Stimulated activated CD8-positive, alpha-beta memory T cell treated with anti-CD3 and anti-CD28 coated beads, Interleukin-12 subunit alpha, Interleukin-12 subunit beta, amount 100 ng/mL, for 24 hours (primary cell): ENCODE data around the gene KDM4B.
"Not testable (repeated sequence)": the region's sequence is repeated elsewhere in the genome, so short reads cannot be mapped to it uniquely, and the experiment has no call there.

Source experiments
- DNase-seq: peaks from one replicate; pipeline ENCODE4 v3.0.0-alpha.2; 2020; ENCODE audit errors: extremely low read depth

KDM4B gene

DNA sequence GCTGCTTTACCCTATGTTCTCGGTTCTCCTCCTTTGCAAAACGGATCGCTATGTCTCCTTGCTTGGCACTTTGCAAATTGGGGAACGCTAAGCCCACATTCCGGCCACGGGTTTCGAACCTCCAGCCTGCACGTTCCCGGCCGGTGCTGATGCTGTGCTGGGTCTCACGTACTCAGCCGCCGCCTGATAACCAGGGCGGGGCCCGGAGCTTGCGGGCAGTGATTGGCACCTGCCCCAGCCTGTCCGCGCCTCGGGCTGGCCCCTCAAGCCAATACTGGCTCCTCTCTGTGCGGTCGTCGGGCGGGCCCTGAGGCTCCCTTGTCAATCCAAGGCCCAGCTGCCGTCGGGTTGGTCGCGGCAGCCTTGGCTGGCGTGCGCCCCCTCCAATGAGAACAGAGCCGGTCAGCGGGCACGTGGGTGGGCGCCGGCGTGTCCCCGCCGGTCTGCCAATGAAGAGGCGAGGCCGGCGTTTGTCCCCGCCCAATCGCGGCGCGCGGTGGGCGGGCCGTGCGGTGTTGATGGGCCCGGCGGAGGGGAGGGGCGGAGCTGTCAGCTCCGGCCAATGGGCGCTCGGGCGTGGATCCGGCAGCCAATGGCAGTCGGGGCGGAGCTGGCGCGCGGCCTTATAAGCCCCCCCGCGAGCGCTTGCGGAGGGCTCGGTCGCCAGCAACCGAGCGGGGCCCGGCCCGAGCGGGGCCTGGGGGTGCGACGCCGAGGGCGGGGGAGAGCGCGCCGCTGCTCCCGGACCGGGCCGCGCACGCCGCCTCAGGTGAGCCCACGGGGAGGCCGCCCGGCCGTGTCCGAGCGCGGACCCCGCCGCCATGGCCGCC is at the start of gene KDM4B:
Gene KDM4B (plus strand): TSS at position 652 of the 830 bp plus-strand sequence. CDS start 63,778 bp downstream, outside the sequence.
- peak; percentile 96 for DNase-seq

DNA sequence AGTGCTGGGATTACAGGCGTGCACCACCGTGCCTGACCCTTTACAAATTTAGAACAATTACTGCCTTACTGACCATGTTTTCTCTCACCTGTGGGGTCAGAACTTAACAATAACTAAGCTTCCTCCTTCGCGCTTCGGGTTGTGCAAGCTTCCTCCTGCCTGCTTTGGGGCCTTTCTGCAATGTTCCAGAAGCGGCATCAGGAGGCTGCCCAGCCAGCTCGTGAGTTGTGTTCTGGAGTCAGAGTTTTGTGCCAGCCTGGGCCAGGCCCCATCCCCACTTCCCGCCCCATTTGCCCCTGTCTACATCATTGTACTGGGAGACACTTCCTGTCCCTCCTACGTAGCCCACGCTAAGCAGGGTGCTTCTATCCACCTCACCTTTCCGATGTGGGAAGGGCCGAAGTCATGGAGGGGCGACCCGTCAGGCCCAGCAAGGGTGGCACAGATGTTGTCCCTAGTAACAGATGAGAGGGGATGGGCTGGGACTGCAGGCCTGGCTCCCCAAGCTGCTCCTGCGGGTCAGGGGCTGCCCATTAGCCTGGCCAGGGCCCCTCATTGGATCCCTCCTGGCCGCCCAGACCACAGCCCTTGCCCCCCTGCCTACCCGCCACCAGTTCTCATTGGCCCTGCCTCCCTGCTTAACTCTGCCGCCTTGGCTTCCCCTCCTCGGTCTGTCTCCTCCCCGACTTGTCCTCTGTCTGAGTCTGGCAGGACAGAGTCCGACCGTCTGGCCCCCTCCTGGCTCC is 46.2 kb upstream of the KDM4B start:
- DNase-seq, result no peak

DNA sequence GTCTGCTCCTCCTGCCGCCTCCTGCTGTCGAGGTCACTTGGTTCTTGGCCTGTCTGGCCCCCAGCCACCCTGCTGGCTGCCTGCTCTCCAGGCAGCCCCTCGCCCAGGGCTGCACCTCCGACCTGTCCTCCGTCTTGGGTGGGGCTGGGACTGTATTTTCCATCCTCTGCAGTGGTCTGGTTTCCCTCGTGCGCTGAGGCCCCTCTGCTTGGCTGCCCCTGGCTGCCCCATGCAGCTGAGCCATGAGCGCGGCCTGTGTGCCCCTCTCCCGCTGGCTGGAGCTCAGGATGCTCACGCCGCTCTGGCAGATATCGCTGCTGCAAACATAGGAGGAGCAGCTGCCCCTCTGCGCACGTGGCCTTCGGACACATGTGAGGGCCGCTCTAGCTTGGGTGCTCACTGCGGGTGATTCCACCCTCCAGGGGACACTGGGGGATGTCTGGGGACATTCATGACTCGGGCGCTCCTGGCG is 45.6 kb upstream of the KDM4B start:
- DNase-seq, result no peak

DNA sequence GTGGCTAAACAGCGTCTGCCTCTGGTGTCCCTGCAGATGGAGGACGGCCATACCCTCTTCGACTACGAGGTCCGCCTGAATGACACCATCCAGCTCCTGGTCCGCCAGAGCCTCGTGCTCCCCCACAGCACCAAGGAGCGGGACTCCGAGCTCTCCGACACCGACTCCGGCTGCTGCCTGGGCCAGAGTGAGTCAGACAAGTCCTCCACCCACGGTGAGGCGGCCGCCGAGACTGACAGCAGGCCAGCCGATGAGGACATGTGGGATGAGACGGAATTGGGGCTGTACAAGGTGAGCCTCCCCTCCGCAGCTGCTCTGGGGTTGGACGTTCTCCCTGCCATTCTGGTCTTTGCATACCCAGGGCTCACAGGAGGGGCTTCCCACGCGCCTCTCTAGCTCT is 39.7 kb upstream of the KDM4B start:
- no peak for DNase-seq

DNA sequence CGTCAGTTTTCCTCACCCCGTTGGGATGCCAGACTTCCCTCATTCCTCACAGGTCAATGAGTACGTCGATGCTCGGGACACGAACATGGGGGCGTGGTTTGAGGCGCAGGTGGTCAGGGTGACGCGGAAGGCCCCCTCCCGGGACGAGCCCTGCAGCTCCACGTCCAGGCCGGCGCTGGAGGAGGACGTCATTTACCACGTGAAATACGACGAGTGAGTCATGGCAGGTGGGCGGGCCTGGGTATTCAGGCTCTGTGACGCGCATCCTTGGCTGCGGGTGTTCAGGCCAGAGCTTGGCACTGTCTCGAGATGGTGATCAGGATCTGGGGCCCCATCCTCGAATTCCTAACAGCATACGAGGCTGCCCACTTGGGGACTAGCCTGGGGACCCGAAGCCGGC is 38.2 kb upstream of the KDM4B start:
- DNase-seq, result no peak

DNA sequence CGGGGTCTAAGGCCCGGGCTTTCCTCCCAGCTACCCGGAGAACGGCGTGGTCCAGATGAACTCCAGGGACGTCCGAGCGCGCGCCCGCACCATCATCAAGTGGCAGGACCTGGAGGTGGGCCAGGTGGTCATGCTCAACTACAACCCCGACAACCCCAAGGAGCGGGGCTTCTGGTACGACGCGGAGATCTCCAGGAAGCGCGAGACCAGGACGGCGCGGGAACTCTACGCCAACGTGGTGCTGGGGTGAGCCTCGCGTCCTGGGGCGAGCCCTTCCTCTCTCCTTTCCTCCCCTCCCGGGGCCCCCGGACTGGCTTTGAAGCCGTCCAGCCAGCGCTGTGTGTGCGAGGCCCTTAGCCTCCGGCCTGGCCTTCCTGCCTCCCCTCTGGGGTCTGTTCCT is 36.2 kb upstream of the KDM4B start:
- DNase-seq, result no peak

DNA sequence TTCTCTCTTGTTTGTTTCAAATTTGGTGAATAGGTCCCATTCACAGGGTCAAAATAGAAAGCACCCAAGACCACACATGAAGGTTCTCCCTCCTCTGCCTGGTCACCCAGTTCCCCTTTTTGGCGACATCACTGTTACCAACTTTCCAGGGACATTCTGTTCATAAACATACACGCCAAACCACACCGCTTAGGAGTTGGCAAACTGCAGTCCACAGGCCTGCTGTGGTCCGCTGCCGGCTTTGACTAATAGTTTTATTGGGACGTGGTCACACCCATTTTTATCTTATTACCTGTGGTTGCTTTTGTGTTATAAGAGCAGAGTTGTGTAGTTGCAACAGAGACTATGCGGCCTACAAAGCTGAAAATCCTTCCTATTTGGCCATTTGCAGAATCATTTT is 35.4 kb upstream of the KDM4B start:
- no peak for DNase-seq

DNA sequence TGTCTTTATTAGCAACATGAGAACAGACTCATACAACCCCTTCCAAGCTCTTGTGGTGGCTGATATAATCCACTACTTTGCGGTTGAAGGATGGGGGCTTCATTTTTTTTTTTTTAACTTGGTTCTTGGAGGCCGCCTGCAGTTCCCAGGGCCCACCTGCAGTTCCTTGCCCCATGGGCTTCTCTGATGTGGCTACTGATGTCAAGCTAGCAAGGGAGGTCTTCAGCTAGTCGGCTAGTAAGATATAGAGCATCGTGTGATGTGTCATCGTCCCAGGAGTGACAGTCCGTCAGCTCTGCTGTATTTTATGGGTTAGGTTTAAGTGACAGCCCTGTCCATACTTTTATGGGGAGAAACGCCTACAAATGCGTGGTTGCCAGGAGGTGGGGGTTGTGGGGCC is 33.5 kb upstream of the KDM4B start:
- no peak for DNase-seq

DNA sequence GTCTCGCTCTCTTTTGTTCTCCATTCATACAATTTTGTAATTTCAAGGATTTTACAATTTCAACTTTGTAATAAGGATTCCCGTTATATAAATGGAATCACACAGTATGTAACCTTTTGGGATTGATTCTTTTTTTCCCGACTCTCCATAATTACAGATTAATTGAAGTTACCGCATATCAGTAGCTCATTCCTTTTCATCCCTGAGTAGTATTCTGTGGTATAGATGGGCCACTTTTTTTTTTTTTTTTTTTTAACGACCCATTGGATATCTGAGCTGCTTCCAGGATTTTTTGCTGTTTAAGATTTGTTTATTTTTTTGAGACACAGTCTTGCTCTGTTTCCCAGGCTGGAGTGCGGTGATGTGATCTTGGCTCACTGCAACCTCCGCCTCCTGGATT is 31.9 kb upstream of the KDM4B start:
- DNase-seq, result no peak

DNA sequence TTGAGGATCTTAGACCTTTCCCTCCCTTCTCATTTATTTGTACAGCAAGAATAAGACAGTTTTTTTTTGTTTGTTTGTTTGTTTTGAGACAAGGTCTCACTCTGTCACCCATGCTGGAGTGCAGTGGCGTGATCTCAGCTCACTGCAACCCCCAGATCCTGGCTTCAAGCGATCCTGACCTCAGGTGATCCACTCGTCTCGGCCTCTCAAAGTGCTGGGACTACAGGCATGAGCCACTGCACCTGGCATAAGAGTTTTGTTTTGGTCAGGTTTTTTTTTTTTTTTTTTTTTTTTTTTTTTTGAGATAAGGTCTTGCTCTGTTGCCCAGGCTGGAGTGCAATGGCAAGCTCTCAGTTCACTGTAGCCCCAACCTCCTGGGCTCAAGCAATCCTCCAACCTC is 30.5 kb upstream of the KDM4B start:
- not testable (repeated sequence) for DNase-seq

DNA sequence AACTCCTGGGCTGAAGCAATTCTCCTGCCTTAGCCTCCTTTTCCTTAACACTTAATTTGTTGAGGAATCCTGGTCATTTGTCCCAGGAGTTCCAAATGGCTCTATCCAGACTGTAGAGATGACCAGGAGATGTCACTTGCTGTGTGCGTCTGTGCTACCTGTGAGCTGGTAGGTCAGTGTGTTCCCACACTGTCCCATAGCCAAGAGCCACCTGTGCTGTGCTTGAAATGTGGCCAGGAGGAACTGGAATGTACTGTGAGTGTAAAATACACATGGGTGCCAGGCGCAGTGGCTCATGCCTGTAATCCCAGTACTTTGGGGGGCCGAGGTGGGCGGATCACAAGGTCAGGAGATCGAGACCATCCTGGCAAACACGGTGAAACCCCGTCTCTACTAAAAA is 29.4 kb upstream of the KDM4B start:
- DNase-seq, result no peak

DNA sequence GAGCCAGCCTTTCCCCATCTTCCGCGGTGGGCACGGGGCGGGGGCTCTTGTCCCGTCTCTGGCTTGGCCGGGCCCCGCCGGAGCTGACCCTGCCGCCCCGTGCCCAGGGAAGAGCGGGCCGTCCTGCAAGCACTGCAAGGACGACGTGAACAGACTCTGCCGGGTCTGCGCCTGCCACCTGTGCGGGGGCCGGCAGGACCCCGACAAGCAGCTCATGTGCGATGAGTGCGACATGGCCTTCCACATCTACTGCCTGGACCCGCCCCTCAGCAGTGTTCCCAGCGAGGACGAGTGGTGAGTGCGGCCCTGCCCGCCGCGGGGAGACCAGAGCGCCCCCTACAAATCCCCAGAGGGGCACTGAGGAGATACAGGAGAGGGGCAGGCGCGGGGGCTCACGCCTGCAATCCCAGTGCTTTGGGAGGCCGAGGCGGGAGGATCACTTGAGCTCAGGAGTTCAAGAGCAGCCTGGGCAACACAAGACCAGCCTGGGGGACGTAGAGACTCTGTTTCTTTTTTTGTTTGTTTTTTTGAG is 27.2 kb upstream of the KDM4B start:
- not testable (repeated sequence) for DNase-seq

DNA sequence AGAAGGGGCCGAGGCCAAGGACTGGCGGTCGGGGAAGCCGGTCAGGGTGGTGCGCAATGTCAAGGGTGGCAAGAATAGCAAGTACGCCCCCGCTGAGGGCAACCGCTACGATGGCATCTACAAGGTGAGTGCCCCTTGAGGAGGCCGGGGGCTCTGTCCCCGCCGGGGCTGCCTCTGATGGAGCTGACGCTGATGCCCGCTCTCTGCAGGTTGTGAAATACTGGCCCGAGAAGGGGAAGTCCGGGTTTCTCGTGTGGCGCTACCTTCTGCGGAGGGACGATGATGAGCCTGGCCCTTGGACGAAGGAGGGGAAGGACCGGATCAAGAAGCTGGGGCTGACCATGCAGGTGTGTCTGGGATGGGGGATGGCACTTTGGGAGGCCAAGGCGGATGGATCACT is 18.3 kb upstream of the KDM4B start:
- not testable (repeated sequence) for DNase-seq

DNA sequence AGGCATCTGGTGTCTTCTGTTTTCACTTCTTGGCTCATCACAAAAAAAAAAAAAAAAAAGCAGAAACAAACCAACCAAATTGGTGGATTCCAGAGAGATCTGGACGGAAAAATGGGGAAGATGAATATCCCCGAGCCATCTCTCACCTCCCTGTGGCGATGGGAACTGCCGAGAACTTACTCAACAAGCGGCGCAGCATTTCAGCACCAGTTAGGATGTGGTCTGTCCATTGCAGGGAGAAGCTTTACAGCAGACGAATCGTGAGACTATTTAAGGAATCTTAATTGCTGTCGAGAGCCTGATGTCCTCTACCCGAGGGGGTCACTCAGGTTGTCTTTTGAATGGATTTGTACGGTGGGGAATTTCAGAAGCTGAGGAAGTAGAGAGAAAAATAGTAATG is 17.3 kb upstream of the KDM4B start:
- no peak for DNase-seq

DNA sequence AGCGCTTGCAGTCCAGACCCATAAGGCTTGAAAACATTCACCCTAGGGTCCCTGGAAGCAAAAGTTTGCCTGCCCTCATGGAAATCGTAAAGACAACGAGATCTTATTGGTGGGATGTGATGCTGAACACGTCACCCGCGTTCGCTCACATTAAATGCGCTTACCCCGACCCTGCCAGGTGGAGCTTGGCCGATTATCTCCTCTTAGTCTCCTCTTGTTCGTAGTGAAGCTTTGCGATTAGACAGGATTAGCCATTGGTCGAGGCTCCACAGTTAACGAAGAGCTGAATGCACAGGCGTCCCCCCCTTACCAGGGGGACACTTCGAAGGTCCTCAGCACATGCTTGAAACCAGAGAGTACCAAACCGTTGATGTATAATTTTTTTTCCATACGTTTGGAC is 16.0 kb upstream of the KDM4B start:
- no peak for DNase-seq

DNA sequence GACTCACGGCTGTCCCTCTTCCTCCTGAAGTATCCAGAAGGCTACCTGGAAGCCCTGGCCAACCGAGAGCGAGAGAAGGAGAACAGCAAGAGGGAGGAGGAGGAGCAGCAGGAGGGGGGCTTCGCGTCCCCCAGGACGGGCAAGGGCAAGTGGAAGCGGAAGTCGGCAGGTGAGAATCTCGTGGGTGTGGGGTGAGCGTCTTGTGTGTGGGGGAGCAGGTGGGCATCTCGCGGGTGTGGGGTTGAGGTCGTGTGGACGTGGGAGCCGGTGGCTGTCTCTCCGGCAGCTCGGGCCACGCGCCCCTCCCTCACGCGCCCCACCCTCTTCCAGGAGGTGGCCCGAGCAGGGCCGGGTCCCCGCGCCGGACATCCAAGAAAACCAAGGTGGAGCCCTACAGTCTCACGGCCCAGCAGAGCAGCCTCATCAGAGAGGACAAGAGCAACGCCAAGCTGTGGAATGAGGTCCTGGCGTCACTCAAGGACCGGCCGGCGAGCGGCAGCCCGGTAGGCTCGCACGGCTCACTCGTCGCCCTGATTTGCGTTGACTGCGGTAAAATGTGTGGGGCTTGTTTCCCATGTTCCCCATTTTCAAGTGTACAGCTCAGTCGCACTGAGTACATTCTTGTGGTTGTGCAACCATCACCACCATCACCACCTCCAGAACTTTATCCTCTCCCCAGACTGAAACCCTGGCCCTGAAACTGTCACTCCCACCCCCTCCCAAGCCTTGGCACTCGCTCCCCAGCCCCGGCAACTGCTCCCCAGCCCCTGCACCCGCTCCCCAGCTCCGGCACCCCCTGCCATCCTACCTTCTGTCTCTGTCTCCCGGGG is 14.4 kb upstream of the KDM4B start:
- not testable (repeated sequence) for DNase-seq

DNA sequence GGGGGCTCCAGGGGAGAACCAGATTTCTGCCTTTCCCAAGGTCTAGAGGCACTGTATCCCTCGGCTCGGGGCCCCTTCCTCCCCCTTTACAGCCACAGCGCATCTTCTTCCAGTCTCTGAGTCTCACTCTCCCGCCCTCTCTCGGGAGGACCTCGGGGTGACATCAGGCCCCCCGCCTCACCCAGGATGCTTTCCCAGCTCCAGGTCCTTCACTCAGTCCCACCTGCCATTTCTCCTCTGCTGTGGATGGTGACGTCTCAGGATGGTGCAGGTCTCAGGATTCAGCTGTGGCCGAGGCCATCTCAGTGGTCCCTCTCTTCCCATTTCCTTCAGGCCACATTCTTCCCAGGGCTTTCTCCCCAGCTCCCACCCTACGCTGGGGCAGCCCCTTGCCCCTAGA is 13.6 kb upstream of the KDM4B start:
- no peak for DNase-seq

DNA sequence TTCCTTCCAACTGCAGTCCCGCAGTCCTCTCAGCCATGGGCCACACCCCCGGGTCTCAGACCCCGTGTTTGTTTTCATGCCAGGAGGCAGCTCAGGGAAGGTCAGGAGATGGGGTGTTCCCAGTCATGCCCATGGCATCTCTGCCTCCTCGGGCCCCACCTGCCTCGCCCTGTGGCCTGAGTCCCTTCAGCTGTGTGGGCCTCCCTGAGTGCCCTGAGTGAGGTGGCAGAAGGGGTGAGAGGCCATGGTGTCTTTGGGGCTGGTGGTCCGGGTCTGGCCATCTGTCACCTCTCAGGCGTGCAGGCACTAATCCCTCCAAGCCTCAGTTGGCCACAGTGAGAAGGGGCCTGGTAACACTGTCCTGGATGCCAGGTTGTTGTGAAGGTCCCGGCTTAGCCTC is 10.9 kb upstream of the KDM4B start:
- DNase-seq, result no peak

DNA sequence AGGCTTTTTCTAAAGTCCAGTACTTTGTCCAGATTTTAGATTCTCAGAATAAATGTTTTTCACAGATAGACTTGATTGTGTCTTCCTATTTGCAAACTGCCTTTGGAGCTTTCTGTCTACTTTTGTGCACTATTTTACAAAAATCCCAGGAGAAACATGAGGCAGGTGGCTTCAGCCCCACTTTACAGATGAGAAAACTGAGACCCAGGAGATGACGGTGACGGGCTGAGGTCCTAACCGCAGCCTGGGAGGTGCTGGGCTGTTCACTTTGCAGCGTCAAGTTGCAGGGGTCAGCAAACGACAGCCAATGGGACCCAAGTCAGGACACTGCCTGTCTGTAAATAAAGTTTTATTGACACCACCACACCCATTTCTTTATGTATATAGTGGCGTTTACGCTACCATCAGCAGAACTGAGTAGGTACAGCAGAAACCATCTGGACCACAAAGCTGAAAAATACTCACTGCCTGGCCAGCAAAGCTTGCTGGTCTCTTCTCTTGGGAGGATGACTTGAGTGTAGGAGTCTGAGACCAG is 6.8 kb upstream of the KDM4B start:
- DNase-seq, result no peak

DNA sequence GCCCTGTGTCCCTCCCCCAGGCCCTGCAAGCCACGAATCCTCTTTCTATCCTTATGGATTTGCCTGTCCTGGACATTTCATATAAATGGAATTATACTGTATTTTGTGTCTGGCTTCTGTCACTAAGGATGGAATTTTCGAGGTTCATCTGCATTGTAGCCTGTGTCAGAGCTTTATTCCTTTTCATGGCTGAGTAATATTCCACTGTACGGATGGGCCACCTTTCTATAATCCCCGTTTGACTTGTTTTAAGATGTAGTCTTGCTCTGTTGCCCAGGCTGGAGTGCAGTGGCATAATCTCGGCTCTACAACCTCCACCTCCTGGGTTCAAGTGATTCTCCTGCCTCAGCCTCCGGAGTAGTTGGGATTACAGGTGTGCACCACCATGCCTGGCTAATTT is 3.9 kb upstream of the KDM4B start:
- DNase-seq, result no peak

DNA sequence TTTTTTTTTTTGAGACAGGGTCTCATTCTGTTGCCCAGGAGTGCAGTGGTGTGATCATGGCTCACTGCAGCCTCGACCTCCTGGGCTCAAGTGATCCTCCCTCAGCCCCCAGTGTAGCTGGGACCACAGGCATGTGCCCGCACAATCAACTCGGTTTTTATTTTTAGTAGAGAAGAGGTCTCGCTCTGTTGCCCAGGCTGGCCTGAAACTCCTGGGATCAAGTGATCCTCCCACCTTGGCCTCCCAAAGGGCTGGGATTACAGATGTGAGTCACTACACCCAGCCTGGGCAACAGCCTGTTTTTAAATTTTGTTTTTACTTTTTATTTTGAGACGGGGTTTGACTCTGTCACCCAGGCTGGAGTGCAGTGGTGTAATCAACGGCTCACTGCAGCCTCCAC is 2.3 kb upstream of the KDM4B start:
- no peak for DNase-seq
